Smooth muscle cell (in vitro differentiated cells): ENCODE data around the gene MILR1. TPM values are rescaled to one million over a fixed set of nuclear protein-coding genes. Genes with fewer than 3 reads are reported as not detected.
"Not testable (repeated sequence)": the region's sequence is repeated elsewhere in the genome, so short reads cannot be mapped to it uniquely, and the experiment has no call there.

Source experiments
- DNase-seq: peaks from one replicate; lab custom pipeline; 2025; ENCODE audit not compliant: unreplicated experiment; lab: John Stamatoyannopoulos, UW
- H2AFZ ChIP-seq: fragments of 200-600 bp; sonication (generic); 2 replicates; pipeline ENCODE4 v1.6.0; 2016; ENCODE audit warnings: antibody characterized with exemption, low read depth, mild to moderate bottlenecking
- H3F3A ChIP-seq: fragments of 200-600 bp; sonication (generic); 2 replicates; pipeline ENCODE4 v1.6.0; 2017; ENCODE audit warnings: antibody characterized with exemption, low read depth
- H3K27ac ChIP-seq: fragments of 200-600 bp; sonication (generic); 2 replicates; pipeline ENCODE4 v1.5.1; 2016; ENCODE audit warnings: low read depth, mild to moderate bottlenecking
- H3K27me3 ChIP-seq: fragments of 200-600 bp; sonication (generic); 2 replicates; pipeline ENCODE4 v1.6.1; 2016; ENCODE audit warnings: low read depth, mild to moderate bottlenecking
- H3K36me3 ChIP-seq: fragments of 200-600 bp; sonication (generic); 2 replicates; pipeline ENCODE4 v1.5.1; 2016; ENCODE audit warnings: low read depth
- H3K4me1 ChIP-seq: fragments of 200-600 bp; sonication (generic); 2 replicates; pipeline ENCODE4 v1.5.1; 2016; ENCODE audit warnings: low read depth
- H3K4me2 ChIP-seq: fragments of 200-600 bp; sonication (generic); 2 replicates; pipeline ENCODE4 v1.6.0; 2016; ENCODE audit warnings: mild to moderate bottlenecking
- H3K4me3 ChIP-seq: fragments of 200-600 bp; sonication (generic); 2 replicates; pipeline ENCODE4 v1.5.1; 2016; ENCODE audit warnings: mild to moderate bottlenecking
- H3K79me2 ChIP-seq: fragments of 200-600 bp; sonication (generic); 2 replicates; pipeline ENCODE4 v1.6.0; 2016; ENCODE audit warnings: low read depth, mild to moderate bottlenecking
- H3K9ac ChIP-seq: fragments of 200-600 bp; sonication (generic); 2 replicates; pipeline ENCODE4 v1.6.0; 2016; ENCODE audit warnings: low read depth
- H3K9me3 ChIP-seq: fragments of 200-600 bp; sonication (generic); replicated peaks from 2 replicates; pipeline ENCODE4 v1.5.1; 2016; ENCODE audit warnings: low read depth
- H4K20me1 ChIP-seq: fragments of 200-600 bp; sonication (generic); 2 replicates; pipeline ENCODE4 v1.6.0; 2016; ENCODE audit warnings: low read depth
- CTCF ChIP-seq: fragments of 200-600 bp; sonication (generic); IDR thresholded peaks from 2 replicates; pipeline ENCODE4 v1.5.1; 2017; ENCODE audit warnings: borderline replicate concordance, mild to moderate bottlenecking, antibody characterized with exemption; ENCODE audit not compliant: insufficient read depth, poor library complexity, severe bottlenecking
- WGBS: methylation state at CpG from one replicate; pipeline ENCODE4 v1.1.7; 2016; ENCODE audit warnings: low lambda C conversion rate; 5-methylcytosine and 5-hydroxymethylcytosine counted together
- polyA plus RNA-seq: library from polyadenylated mRNA; unstranded; fragments of >200 nt; fragmentation: Nextera tagmentation; extraction: Ambion mirVana; gene quantifications from 2 replicates; pipeline ENCODE4 v1.2.1, GENCODE V29; 2016
- total RNA-seq: library from RNA; depleted of rRNA; stranded (reverse); fragments of >200 nt; gene quantifications from 2 replicates; pipeline ENCODE4 v1.2.3, GENCODE V29; 2014

The MILR1 gene
- total and polyA plus RNA-seq, 2 experiments from 2014 or later = not detected

GRCh38 chr17:64459284-64459747 is 10.4 kb downstream of the MILR1 start:
- TF ChIP-seq CTCF = no peak
- Histone ChIP-seq H3K4me3 (no peak overlapping the region), H3K9ac (no peak overlapping the region), H3K36me3 (no peaks in the 10 kb centered on the region), H3F3A (no peaks in the 10 kb centered on the region), H3K9me3 (no peaks in the 10 kb centered on the region), H3K27me3 (no peaks in the 10 kb centered on the region), H3K27ac (no peak overlapping the region), H3K79me2 (no peaks in the 10 kb centered on the region), H2AFZ (no peak overlapping the region), H4K20me1 (no peaks in the 10 kb centered on the region), H3K4me1 (no peaks in the 10 kb centered on the region), H3K4me2 (no peak overlapping the region)
- DNase-seq = no peak
- WGBS = 37% methylated on average over 6 of the region's 6 CpGs

DNA sequence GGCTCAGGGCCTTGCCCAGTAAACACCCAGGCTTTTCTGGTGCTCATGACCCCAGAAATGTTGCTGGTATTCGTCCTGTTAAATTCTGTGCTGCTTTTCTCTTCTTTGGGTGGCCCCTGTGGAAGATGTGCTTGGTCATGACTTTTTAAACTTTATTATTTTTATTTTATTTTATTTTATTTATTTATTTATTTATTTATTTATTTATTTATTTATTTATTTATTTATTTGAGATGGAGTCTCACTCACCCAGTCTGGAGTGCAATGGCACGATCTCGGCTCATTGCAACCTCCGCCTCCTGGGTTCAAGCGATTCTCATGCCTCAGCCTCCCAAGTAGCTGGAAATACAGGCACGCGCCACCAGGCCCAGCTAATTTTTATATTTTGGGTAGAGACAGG is 10.9 kb downstream of the MILR1 start:
- not testable (repeated sequence) for H2AFZ ChIP-seq, H3K27me3 ChIP-seq, H3K79me2 ChIP-seq, H4K20me1 ChIP-seq, H3K4me3 ChIP-seq, H3K36me3 ChIP-seq, H3K4me1 ChIP-seq, H3K4me2 ChIP-seq, DNase-seq, H3K9ac ChIP-seq, H3K9me3 ChIP-seq, H3F3A ChIP-seq, H3K27ac ChIP-seq
- 95% methylated on average over 7 of the region's 7 CpGs for WGBS

DNA sequence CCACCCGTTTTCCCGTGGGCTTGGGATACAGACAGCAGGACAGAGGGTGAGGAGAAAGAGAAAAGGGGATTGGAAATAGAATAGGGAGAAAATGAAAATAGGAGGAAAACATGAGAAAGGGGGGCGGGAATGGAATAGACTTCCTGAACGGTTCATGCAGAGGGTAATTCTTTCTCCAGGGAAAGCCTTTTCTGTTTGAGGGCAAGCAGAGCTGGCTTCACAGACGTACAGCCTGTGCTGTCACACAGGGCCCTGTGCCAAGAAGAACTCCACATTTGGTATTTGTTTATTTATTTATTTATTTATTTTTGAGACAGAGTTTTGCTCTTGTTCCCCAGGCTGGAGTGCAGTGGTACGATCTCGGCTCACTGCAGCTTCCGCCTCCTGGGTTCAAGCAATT is 12.0 kb downstream of the MILR1 start:
- Histone ChIP-seq H4K20me1 (no peaks in the 10 kb centered on the region), H2AFZ (no peak overlapping the region), H3K9ac (no peak overlapping the region), H3F3A (no peaks in the 10 kb centered on the region), H3K27me3 (no peaks in the 10 kb centered on the region), H3K36me3 (no peaks in the 10 kb centered on the region), H3K4me1 (no peaks in the 10 kb centered on the region), H3K4me3 (no peak overlapping the region), H3K27ac (no peak overlapping the region), H3K9me3 (no peaks in the 10 kb centered on the region), H3K79me2 (no peaks in the 10 kb centered on the region), H3K4me2 (no peak overlapping the region)
- TF ChIP-seq CTCF = no peak
- DNase-seq = no peak
- 89% methylated on average over 8 of the region's 8 CpGs for WGBS

GRCh38 chr17:64461788-64462187 is 12.9 kb downstream of the MILR1 start:
- no peak for TF ChIP-seq CTCF
- 91% methylated on average over 6 of the region's 6 CpGs for WGBS
- DNase-seq = no peak

More at GRCh38 chr17:64461788-64462187, 12.9 kb downstream of the MILR1 start:
- Histone ChIP-seq H3K4me1 (no peaks in the 10 kb centered on the region), H3K4me2 (no peak overlapping the region), H3K9me3 (no peaks in the 10 kb centered on the region), H3K27ac (no peak overlapping the region), H3K36me3 (no peaks in the 10 kb centered on the region), H3K9ac (no peak overlapping the region), H2AFZ (no peak overlapping the region), H3K79me2 (no peaks in the 10 kb centered on the region), H3F3A (no peaks in the 10 kb centered on the region), H4K20me1 (no peaks in the 10 kb centered on the region), H3K27me3 (no peaks in the 10 kb centered on the region), H3K4me3 (no peak overlapping the region)
